GM18861 (cell line): Measurements from ENCODE around the gene MFAP1.
"Not testable (repeated sequence)": the region's sequence is repeated elsewhere in the genome, so short reads cannot be mapped to it uniquely, and the experiment has no call there.

ENCODE experiments used
- ATAC-seq: cut with Tn5 transposase; IDR thresholded peaks from one replicate; pipeline ENCODE4 v1.9.1; 2021; ENCODE audit not compliant: unreplicated experiment

MFAP1 gene

DNA sequence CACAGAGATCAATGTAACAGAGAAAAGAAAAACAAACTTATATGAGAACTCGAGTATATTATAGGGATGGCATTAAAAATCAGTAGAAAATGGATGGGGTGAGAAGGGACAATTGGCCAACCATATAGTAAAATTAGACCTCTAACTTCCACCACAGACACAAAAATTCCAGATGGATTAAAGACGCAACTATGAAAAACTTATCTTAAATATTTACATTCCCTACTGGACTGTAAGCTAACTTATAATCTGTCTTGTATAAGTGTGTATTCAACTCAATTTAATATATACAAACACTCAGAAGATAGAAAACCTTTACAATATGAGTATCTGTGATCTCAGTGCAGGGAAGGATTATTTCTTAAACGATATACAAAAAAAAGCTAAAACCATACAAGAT lies 3.0 kb downstream of the MFAP1 start:
- ATAC-seq, result no peak

DNA sequence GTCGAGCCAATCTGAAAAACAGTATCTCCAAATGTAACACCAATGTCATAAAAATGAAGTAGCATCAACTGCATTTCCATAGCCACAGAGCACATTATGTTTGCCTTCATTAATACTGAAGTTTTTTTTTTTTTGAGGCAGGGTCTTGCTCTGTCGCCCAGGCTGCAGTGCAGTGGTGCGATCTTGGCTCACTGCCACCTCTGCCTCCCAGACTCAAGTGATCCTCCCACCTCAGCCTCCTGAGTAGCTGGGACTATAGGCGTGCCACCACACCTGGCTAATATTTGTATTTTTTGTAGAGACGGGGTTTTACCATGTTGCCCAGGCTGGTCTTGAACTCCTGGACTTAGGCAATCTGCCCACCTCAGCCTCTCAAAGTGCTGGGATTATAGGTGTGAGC lies 9.4 kb downstream of the MFAP1 start:
- not testable (repeated sequence) for ATAC-seq

DNA sequence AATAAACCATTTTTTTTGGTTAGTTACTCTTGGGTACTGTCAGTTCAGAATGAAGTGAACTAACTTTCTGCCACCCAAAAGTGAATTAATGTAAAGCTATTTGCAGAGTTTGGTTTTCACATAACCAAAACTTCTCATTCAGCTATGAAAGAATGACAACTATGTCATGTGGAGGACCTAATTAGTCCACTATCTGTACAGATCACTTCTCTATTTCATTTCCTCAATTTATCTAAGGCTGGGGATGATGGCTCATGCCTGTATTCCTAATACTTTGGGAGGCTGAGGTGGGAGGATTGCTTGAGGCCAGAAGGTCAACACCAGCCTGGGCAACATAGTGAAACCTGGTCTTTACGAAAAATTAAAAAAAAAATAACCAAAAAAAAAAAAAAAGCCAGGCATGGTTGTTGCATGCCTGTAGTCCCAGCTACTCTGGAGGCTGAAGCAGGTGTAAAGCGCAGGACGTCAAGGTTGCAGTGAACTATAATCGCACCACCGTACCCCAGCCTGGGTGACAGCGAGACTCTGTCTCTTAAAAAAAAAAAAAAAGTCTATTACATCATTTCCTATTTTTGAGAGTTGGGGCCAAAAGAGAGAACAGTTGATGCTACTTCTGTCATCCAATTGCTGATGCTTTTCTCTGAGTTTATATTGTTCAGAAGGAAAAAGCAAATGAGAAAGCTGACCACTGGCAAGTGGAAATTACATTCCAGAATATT lies 15.4 kb downstream of the MFAP1 start:
- ATAC-seq, result peak; percentile 52

DNA sequence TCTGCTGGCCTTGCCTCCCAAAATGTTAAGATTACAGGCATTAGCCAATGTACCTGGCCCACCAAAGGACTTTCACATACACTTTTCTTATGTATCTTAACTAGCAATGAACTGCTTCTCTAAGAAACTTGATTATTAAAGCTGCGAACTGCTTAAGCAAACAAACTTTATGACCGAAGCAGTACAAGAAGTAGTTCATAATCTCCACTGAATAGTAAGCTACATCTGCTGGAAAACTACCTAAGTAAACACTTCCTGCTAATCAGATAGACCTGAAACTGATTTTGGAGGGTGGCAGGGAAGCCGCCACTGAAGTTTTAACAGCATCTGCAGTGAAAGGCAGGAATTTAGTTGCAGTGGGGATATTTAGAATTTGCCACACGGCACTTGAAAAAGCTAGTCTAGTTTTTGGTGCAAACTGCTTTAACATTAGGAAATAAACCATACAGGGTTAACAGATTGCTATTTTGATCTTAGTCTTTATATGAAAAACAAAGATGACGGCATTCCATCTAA lies 16.0 kb downstream of the MFAP1 start:
- no peak for ATAC-seq

DNA sequence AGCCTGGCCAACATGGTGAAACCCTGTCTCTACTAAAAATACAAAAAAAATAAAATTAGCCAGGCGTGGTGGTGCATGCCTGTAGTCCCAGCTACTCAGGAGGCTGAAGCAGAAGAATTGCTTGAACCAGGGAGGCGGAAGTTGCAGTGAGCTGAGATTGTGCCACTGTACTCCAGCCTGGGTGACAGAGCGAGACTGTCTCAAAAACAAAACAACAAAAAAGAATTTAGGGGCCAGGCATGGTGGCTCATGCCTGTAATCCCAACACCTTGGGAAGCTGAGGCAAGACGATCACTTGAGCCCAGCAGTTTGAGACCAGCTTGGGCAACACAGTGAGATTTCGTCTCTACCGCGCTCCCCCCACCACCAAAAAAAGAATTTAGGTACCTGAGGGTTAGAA lies 21.8 kb downstream of the MFAP1 start:
- ATAC-seq, result not testable (repeated sequence)

DNA sequence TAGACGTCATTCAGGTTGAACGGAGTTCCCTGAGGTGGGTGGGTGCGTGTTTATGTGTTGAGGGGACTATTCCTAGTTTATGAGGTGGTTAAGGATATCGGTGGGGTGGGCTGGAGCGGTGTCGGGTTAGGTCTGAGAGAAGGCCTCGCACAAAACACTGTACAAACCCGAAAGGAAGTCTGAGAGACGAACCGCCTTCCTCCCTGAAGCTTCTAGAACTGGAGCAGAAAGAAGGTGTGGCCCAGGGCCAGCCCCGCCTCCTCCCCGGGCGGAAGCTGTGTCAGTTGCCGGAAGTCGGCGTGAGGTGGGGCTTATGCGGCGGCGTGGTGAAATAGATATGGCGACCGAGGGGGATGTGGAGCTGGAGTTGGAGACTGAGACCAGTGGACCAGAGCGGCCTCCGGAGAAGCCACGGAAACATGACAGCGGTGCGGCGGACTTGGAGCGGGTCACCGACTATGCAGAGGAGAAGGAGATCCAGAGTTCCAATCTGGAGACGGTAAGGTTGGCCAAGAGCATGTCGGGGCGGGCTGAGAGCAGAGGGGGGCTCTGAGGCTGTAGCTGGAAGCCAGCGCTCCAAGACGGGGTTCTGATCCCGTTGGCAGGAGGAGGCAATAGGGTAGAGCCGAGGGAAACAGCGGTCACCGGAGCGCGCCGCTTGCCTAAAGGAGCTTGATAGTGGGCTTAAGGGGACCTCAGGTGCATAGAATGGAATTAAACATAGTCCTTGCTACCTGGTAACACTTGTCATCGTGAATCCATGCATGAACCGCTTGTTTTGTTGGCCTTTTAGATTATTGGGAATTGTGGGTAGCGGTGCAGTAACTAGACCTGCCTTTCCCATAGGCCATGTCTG lies 24.0 kb downstream of the MFAP1 start, which contains the start of gene HYPK:
Gene HYPK (plus strand): TSS at position 314 of the 856 bp plus-strand sequence. CDS start 24 bp downstream, at position 338.
- ATAC-seq, result peak; percentile 76

DNA sequence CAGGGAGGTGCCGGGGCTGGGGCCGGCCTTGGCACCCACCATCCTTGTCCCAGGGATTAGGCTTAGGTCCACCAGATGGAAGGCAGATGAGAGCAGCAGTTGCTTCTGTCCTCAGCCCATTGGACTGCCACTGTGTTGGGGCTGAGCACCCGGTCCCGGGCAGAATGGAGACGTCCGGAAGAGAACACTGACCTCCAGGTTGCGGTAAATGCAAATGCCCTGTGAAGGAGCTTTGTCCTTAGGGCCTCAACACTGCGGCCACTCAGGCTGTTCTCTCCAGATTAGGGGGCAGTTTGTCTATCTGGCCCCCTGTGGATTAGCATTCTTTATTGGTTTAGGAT lies 24.6 kb downstream of the MFAP1 start, which contains the start of gene SERINC4:
Gene SERINC4 (minus strand): TSS at position 276 of the 341 bp plus-strand sequence. CDS start 234 bp downstream, at position 42.
- ATAC-seq, result no peak

DNA sequence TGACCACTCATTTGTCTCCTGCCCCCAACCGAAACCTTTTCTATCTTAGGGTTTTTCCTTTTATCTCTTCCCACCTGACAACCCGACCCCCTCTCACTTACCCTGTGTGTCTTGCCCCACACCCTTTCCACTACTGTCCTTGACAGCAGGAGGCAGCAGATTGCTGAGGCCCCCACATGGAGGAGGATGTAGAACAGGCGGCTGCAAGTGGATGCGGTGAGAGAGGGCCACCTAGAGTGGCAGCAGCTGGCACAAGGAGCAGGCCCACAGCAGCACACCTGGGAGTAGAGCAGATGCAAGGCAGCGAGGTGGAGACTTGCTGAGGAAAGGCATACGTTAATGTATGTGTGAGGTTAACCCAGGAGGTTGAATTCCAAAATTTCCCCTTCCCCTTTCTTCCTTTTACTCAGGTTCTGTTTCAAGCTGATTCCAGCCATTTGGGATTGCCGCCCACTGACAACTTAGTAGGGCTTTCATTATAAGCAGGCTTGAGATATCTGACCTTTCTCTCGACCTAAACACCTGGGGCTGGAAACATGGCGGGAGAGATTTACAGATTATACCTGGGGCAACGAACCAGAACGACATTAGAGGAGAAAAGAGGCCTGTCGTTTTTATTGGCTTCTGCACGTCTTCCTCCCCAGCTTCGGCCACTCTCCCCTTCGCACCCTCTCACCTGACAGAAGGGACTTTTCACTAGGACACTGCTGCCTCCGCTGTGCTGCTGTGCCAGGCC lies 25.1 kb downstream of the MFAP1 start:
- ATAC-seq, result no peak

DNA sequence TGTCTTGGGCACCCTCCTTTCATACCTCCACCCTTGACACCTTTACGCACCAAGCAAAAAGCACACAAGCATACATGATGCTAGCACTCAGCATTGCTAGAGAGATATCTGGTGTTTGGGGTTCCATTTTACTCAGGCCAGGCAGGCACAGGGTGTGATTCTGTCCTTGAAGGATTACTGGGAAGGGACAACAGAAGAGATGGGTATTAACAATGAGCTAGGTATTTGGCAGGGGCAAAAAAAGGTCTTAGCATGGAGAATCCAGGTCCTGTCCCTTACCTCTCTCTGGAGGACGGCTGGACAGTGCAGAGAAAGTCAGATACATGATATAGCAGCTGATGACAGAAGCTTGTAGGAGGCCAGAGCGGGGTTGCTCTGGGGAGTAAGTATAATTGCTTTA lies 27.9 kb downstream of the MFAP1 start:
- ATAC-seq, result no peak

DNA sequence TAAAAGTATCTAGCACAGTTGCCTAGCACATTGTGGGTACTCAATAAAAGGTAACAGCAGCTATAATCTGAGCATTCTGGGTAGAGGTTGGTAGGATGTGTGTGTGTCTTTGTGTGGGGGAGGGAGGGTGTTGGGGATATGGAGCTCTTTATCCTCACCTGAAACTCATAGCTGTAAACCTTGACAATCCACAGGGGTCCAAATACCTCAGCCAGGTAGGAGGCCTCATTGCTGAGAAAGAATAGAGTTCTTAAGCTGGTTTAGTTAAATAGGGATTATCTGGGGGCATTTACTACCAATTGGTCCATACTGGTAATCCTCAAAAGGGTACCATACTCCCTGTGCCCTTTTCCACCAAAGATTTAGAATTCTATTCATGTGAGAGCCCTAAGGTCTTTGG lies 28.5 kb downstream of the MFAP1 start:
- no peak for ATAC-seq

DNA sequence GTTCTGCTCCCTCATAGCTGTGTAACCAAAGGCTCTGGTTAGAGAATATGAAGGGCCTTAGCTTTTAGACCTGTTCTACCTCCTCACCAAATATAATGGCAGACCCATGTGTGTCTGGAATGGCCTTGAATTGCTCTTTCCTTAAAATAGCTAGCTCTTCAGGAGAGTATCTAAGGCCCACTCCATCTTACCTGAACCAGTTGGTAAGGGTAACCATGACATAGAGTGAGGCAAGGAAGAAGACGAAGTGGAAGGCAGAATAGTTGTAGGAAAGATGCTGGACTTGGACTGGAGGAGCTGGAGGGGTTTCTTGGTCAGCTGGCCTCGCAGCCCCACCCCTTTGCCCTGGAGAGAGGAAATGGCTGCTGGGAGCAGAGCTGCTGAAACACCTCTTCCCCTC lies 29.3 kb downstream of the MFAP1 start:
- no peak for ATAC-seq

DNA sequence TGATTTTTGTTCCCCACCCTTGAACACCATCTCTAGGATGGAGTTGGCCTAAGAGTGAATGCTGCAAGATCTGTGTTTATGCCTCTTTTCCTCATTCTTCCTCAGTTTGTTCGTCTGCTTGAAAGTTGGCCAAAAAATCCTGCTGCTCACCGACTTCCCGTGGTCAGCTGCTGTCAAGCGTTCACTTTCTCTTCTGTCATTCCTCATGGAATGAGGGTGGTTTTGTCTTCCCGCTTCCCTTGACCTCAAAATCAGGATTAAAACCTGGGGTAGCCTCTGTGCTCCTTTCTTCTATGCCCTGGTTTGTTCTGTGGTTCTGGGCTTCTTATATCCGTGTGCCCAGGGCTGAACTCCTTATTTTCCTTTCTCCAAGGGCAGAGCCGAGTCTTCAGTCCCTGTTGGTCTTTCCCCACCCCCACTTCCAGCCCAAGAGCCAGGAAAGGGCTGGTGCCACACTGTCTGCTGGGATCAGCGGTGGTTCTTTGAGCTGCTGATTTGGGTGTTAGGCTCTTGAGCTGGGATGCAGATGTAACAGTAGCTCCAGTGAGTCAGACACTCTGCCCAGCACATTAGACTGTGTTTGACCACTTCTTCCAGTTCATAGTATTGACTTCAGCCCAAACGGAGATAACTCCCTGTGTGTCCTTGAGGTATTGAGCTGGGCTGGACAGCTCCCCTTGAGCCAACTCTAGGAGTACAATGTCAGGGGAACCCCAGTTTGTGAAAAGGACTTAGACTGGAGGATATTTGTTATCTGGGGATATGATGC lies 30.0 kb downstream of the MFAP1 start:
- no peak for ATAC-seq

DNA sequence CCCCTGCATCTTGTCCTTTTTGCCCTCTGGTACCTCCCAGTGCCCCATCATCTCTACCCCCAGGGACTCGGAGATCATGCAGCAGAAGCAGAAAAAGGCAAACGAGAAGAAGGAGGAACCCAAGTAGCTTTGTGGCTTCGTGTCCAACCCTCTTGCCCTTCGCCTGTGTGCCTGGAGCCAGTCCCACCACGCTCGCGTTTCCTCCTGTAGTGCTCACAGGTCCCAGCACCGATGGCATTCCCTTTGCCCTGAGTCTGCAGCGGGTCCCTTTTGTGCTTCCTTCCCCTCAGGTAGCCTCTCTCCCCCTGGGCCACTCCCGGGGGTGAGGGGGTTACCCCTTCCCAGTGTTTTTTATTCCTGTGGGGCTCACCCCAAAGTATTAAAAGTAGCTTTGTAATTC lies 30.8 kb downstream of the MFAP1 start:
- no peak for ATAC-seq

DNA sequence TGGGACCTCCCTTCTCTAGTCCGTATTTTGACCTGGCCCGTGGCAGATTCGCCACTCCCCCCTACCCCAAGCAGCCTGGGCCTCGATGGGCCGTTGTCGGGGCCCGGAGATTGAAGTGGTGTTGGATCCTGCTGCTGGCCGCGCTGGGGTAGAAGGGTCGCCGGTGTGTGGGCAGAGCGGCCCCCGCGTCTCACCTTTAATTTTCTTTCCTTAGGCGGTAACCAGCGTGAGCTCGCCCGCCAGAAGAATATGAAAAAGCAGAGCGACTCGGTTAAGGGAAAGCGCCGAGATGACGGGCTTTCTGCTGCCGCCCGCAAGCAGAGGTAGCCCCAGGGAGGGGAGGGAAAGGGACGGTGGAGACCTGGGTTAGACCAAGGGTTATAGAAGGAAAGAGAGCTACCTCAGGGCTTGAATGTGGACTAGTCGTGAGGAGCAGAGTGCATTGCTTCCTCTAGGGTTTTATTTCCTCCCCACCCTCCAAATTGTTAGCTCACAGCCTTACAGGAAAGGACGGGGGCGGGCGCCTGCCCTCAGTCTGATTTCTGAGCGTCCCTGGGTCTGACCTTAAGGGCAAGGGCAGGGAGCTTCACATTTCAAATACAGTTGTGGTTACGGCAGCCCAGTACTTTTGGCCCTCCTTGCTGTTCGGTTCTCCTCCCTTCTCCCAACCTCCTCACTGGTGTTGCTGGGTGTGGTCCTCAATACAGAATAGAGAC lies 31.6 kb downstream of the MFAP1 start:
- ATAC-seq, result no peak

DNA sequence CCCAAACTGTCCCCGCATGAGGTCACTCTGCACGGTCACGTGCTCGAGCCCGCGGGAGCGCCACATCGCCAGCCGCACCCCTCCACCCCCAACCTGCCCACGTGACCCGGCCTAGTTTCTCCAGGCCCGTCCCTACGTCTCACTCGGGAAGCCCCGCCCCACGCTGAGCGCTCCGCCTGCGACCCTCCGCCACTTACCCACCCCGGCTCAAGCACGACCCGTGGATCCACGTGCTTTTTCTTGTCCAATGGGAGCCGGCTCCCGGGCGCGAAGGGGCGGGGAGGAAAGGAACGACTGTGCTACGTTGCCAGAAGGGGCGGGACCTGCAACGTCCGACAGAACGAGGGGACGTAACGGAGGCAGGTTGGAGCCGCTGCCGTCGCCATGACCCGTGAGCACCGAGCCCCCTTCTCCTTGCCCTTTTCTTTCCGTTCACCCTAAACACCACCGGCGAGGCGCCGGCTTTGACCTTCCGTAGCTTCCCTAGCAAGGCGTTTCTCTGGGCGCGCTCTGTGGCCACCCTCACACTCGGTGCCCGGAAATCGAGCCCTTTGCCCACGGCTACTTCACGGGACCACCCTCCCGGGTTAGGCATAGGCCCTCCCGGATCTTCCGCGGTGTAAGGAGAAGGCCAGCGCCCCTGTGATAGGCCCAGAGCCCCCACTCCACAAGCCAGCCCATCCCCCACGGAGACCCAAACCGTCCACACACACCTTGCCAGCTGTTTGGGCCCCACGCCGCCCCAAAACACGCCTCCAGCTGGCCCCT lies 32.3 kb downstream of the MFAP1 start, which contains the start of gene SERF2:
Gene SERF2 (plus strand): TSS at position 328 of the 768 bp plus-strand sequence. CDS start 57 bp downstream, at position 385.
- ATAC-seq, result peak; percentile 69

DNA sequence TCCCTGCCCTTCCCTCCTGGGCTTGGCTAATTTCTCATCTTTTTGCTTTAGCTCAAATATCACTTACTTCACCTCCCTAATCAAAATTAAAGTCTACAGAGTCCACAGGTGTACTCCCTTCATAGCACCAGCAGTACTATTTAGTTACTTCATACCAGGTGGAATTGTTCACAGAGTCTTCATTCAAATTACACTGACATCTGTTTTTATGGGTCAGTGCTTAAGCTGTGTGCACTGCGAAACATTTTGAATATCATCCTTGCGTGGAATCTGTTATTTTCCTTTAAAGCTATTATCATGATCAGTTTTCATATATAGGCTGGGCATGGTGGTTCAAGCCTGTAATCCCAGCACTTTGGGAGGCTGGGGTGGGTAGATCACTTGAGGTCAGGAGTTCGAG lies 35.1 kb downstream of the MFAP1 start:
- ATAC-seq, result no peak

DNA sequence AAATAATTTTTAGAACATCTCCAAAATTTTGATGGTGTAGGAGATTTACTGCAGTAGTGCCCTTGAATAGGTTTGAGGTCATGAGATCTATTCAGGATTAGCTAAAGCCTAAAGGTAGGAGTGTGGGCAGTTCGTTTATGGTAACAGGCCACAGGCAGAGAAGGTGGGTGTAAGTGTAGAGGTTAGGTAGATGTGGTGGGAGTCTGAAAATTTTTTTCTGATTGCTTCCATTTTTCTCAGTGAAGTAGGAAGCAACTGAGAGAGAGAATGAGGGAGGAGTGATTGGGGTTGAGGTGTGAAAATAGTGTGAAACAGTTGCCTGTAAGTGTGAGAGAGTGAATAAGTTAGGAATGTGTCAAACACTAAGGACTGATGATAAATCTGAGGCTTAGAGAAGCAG lies 45.5 kb downstream of the MFAP1 start:
- no peak for ATAC-seq

DNA sequence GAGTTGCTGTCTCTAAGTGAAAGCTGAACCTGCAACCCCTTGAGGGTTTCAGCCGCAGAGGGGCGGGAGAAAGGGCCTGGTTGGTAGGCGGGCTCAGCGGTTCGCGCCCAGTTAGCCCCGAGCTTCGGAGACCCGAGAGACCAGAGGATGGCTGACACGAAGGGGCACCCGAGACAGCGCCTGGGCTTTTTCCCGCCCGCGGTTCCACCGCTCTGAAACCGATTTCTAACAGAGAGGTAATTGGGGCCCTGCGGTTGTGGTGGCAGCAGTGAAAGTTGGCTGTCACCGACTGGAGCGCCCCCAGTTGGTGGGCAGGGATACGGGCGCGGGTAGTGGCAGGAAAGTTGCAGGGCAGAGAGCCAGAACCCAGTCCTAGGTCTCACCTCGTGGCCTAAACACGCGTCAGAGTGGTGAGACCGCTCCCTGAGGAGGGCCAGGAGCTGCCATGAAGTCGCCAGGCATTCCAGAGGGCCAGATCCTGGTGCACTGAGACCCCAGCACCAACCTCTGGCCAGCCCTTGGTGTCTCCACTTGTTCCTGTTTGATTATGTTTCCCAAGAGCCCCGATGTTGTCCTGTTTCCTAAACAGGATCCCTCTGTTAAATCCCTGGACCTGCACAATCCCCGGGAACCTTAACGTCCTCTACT lies 47.1 kb downstream of the MFAP1 start:
- peak; percentile 53 for ATAC-seq
